H1 (cell line): Measurements from ENCODE around the gene HRH3.

Source experiments
- EZH2 ChIP-seq: fragments of 200-600 bp; sonication (generic); IDR thresholded peaks from 2 replicates; pipeline ENCODE4 v1.7.1; 2012; ENCODE audit warnings: low read depth, mild to moderate bottlenecking, moderate library complexity, low read length, inconsistent platforms; ENCODE audit not compliant: severe bottlenecking
- POLR2A ChIP-seq, 2 experiments: IDR thresholded peaks; 1 replicate in 1 of 2; 2 replicates in 1 of 2; pipeline ENCODE4 v1.6.1; 2011; ENCODE audit warnings: low read depth in 2 of 2, low read length in 2 of 2, mild to moderate bottlenecking in 2 of 2; ENCODE audit errors: control extremely low read depth in 1 of 2
- RFX5 ChIP-seq: IDR thresholded peaks from 2 replicates; pipeline ENCODE4 v1.6.1; 2011; ENCODE audit warnings: low read depth, low read length, improper control_type of control experiment, borderline replicate concordance

GRCh38 chr20:62262064-62262463, 42.0 kb upstream of the HRH3 start:
- TF ChIP-seq EZH2 (no peak), RFX5 (no peak), POLR2A (IDR thresholded peaks at IDR 0.05; ENCODE audit: control extremely low read depth in 1 of 2, low read depth in 2 of 2, low read length in 2 of 2) (no peak)
